Activated T-cell treated with anti-CD3 and anti-CD28 coated beads, Interleukin-2, amount 50 U/mL, for 4 hours (primary cell): Measurements from ENCODE around the gene CCDC187. TPM values are rescaled to one million over a fixed set of nuclear protein-coding genes. Genes with fewer than 3 reads are reported as not detected.
"Not testable (repeated sequence)": the region's sequence is repeated elsewhere in the genome, so short reads cannot be mapped to it uniquely, and the experiment has no call there.

ENCODE experiments used
- ATAC-seq, 2 donors: fragments of 200-7000 bp; cut with Tn5 transposase; one replicate each; pipeline ENCODE4 v1.10.0; 2021
- DNase-seq: peaks from one replicate; pipeline ENCODE4 v3.0.0-alpha.2; 2020
- H3K27me3 Mint-ChIP-seq: one replicate; pipeline ENCODE4 v1.8.0; 2021; ENCODE audit warnings: low read depth, mixed read lengths
- H3K36me3 Mint-ChIP-seq: one replicate; pipeline ENCODE4 v1.8.0; 2022; ENCODE audit warnings: mixed read lengths; ENCODE audit not compliant: insufficient read depth
- H3K4me1 Mint-ChIP-seq: one replicate; pipeline ENCODE4 v1.8.0; 2021; ENCODE audit warnings: low read depth, mixed read lengths
- H3K4me3 Mint-ChIP-seq: one replicate; pipeline ENCODE4 v1.8.0; 2021; ENCODE audit warnings: mild to moderate bottlenecking, moderate library complexity, mixed read lengths
- H3K9me3 Mint-ChIP-seq: one replicate; pipeline ENCODE4 v1.8.0; 2021; ENCODE audit warnings: mixed read lengths
- total RNA-seq, 3 donors: library from RNA; stranded (reverse); gene quantifications; one replicate each; pipeline ENCODE4 v1.2.1, GENCODE V29; 2021

Gene CCDC187
- total RNA-seq, 3 donors from 2014 or later, result 0.11 TPM; not detected in 2

GRCh38 chr9:136277746-136278145 is 26.1 kb downstream of the CCDC187 start:
- Mint-ChIP-seq H3K9me3 (no peaks in the 10 kb centered on the region), H3K4me3 (no peak overlapping the region), H3K4me1 (no peaks in the 10 kb centered on the region), H3K27me3 (peaks cover 7% of the 10 kb centered on the region), H3K36me3 (no peaks in the 10 kb centered on the region)
- DNase-seq, result no peak
- ATAC-seq, result no peak

DNA sequence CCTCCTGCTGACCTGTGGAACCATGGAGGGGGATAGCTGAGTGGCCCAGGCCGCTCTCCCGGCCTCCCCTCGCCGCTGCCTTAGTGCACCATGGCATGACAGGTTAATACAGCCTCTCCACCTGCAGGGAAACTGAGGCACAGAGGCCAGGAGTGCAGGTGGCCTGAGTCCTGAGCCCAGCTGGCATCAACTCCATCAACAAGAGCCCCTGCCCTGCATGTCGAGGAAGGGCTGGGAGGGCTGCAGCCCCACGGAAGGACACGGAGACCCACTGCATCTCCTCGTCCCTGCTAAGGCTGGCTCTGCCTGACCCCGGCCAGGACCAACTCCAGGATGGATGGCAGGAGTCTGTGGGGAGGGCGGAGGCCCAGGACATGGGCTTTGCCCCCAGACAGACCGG is 27.2 kb downstream of the CCDC187 start:
- Mint-ChIP-seq H3K27me3 (peaks cover 7% of the 10 kb centered on the region), H3K4me3 (no peak overlapping the region), H3K36me3 (no peaks in the 10 kb centered on the region), H3K9me3 (no peaks in the 10 kb centered on the region), H3K4me1 (no peaks in the 10 kb centered on the region)
- DNase-seq (no peak), ATAC-seq (no peak)

GRCh38 chr9:136275655-136276429 is 28.1 kb downstream of the CCDC187 start:
- DNase-seq, result no peak
- Mint-ChIP-seq H3K4me3 (no peak overlapping the region), H3K36me3 (no peaks in the 10 kb centered on the region), H3K9me3 (no peaks in the 10 kb centered on the region), H3K27me3 (peaks cover 7% of the 10 kb centered on the region), H3K4me1 (no peaks in the 10 kb centered on the region)
- no peak for ATAC-seq

DNA sequence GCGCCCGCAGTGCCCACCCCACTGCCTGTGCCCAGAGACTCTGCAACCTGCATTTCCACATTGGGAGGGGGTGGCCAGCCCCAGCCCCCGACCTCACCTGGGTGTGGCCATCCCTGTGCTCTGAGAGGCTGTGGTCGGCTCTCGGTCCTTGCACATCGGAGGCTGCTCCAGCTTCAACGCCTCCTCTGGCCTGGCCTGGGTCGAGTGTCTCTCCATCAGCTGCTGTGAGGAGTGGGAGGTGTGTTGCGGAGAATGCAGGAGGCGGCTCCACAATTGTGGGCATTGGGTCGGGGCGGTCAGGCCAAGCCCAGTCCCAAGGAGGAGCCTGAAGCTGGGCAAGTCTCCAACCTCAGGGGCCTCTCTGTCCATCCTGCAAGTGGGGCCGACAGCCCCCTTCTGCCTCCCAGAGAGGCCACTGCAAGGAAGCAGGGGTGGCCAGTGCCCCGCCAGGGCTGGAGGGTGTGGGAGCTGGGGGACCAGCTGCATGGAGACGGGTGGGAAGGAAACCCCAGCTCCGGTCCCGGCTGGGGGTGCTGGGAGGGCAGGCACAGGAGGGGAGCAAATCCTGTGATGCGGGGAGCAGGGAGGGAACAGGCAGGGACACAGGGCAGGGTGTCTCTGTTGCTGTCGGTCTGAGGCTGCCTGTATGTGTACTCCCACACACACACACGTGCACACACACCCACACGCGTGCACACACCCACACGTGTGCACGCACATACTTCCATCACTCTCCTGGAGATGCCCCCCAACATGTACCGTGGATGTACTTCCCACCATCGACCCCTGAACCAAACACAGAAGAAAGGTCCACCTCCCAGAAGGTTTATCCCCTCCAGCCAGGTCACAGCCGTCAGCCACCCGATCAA is 28.9 kb downstream of the CCDC187 start:
- DNase-seq, result no peak
- Mint-ChIP-seq H3K4me1 (no peaks in the 10 kb centered on the region), H3K4me3 (no peak overlapping the region), H3K9me3 (no peaks in the 10 kb centered on the region), H3K36me3 (no peaks in the 10 kb centered on the region), H3K27me3 (peaks cover 7% of the 10 kb centered on the region)
- ATAC-seq, result no peak

DNA sequence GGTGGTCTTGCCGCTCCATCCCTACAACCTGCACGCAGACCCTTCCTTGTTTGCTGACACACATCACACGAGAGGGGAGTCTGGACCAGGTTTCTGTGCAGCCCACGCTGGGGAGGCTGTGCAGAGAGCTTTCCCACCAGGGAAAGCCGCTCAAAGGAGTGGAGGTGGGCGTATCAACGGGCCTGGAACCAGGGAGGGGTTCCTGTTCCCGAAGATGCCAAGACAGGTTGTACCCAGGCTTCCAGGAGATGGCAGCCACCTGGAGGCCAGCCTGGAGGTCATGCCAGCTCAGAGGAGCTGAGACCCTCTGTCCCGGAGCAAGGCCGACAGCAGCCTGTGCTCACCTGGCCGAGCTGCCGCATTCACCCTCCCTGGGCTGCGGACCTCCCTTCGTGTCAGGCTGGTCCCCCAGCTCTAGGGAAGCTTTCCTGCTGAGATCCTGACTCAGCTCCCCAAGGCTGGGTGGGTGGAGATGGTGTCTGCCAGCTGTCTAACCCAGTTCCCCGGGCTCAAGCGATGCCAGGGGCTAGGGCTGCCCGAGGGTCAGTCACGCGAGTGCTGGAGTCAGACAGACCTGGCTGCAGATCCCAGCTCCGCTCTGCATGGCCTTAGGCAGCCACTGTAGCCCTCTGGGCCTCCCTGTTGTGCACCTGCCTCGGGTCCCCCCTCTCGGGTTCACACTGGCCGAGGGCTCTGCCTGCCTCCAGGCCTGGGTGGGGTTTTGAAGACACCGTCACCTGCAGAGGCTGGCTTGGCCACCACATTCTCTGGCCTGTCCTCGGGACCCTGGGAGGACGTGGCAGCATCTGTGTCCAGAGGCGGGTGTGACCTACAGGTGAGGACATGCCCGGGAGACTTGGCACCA is 29.7 kb downstream of the CCDC187 start:
- H3K4me1 Mint-ChIP-seq, result no peaks in the 10 kb centered on the region
- ATAC-seq, result peak in 1 of 2 donors; percentile 10
- no peak overlapping the region for H3K4me3 Mint-ChIP-seq
- no peaks in the 10 kb centered on the region for H3K36me3 Mint-ChIP-seq
- H3K27me3 Mint-ChIP-seq, result peaks cover 7% of the 10 kb centered on the region
- no peak for DNase-seq
- H3K9me3 Mint-ChIP-seq, result no peaks in the 10 kb centered on the region

DNA sequence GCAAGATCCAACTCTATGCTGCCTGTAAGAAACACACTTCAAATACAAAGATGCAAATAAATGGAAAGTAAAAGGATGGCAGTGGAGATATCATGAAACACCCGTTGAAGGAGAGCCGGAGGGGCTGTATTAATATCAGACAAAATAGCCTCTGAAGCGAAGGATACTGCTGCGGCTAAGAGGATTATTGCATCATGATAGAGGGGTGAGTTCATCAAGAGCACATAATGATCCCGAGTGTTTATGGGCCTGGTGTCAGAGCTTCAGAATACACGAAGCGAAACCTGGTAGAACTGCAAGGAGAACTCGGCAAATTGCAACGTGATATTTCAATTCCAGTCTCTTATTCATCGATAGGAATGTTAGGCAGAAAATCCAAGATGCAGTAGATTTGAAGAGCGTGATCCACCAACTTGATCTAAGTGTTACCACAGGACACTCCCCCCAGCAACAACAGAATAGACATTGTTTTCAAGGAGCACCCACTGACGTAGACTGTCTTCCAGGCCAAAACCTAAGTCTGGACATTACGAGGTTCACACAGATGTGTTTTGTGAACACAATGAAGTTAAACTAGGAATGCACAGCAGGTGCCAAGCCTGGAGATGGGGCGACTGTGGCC is 30.5 kb downstream of the CCDC187 start:
- ATAC-seq, result no peak
- H3K27me3 Mint-ChIP-seq, result peaks cover 7% of the 10 kb centered on the region
- no peaks in the 10 kb centered on the region for H3K9me3 Mint-ChIP-seq
- no peak for DNase-seq
- H3K4me1 Mint-ChIP-seq, result no peaks in the 10 kb centered on the region
- H3K36me3 Mint-ChIP-seq, result no peaks in the 10 kb centered on the region
- H3K4me3 Mint-ChIP-seq, result no peak overlapping the region

GRCh38 chr9:136270173-136270705 is 33.7 kb downstream of the CCDC187 start:
- no peaks in the 10 kb centered on the region for H3K9me3 Mint-ChIP-seq
- H3K27me3 Mint-ChIP-seq, result peaks cover under 1% of the 10 kb centered on the region
- DNase-seq, result no peak
- peaks cover 5% of the 10 kb centered on the region for H3K4me1 Mint-ChIP-seq
- H3K4me3 Mint-ChIP-seq, result no peak overlapping the region
- no peak for ATAC-seq
- no peaks in the 10 kb centered on the region for H3K36me3 Mint-ChIP-seq

DNA sequence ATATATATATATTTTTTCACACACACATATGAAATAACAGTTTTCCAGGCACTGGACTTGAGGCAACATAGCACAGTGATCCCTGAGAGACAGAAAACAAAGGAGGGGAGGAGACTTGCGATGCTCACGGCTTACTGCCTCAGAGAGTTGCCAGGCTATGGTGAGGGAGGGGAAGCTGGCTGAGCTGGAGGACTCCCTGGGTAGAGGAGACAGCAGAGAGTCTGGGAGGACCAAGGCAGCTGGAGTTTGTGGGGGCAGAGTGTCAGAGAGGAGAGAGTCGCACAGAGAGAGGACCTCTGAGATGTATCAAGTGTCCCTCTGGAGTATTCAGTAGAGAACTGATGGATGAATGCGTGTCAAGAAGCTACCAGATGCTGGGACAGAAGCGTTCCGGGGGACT is 35.2 kb downstream of the CCDC187 start:
- DNase-seq (no peak), ATAC-seq (no peak)
- Mint-ChIP-seq H3K36me3 (no peaks in the 10 kb centered on the region), H3K4me3 (no peak overlapping the region), H3K27me3 (no peaks in the 10 kb centered on the region), H3K9me3 (no peaks in the 10 kb centered on the region), H3K4me1 (peaks cover 5% of the 10 kb centered on the region)

DNA sequence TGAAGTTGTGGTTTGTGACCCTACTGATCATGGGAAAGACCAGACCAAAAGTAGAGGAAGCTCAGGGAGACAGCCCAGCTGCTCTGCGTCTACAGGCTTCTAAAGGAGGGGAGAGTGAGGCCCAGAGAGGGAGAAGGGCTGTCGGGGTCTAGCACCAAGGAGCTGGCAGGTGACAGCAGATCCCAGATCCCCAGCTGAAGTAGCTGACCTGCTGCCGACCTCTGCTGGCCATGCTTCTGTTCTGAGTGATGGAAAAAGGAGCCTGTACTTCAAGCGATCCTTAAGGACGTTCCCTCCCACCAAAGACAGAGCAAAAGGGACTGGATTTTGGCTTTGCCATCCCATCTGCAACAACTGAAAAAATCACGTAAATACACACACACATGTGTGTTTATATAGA is 35.6 kb downstream of the CCDC187 start:
- H3K27me3 Mint-ChIP-seq, result no peaks in the 10 kb centered on the region
- H3K4me3 Mint-ChIP-seq, result peak overlapping the region; percentile 77
- ATAC-seq, result no peak
- H3K36me3 Mint-ChIP-seq, result no peaks in the 10 kb centered on the region
- no peaks in the 10 kb centered on the region for H3K9me3 Mint-ChIP-seq
- H3K4me1 Mint-ChIP-seq, result peaks cover 5% of the 10 kb centered on the region
- no peak for DNase-seq

DNA sequence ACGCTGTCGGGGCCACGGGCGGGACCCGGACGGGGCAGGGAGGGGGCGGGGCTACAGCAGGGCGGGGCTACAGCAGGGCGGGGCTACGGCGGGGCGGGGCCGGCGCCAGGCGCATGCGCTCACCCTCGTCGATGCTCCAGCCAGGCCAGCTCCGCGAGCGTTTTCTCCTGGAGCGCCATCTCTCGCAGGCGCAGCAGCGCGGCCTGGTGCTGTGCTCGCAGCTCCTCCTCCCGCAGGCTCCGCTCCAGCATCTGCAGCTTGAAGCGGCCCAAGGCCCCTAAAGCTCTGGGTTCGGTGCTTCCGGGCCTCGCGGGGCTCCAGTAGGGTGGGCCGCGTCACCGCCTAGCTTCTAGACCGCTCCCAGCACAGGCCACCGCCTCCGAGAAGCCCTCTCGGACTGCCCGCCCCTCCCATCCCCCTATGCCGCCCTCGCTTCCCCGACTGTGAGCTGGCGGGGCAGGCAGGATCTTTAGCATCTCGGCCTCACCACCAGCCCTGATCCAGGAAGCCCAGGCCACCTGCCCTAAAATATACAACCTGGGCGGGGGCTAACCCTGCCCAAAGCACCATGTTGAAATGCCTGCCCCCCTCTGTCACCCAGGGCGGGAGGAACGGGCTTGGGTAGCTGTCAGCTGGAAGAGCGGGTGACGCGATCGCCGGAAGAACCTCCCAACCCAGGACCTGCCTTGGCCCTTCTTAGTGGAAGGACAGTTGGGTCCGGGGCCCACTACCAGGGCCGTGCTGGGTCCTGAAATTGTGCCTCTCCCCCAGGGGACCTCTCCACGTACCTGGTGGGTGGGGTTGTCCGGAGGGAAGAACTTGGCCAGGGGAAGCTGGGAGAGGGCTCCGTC is 36.4 kb downstream of the CCDC187 start:
- DNase-seq (peak; percentile 84), ATAC-seq (peak; percentile 97)
- H3K36me3 Mint-ChIP-seq, result no peaks in the 10 kb centered on the region
- H3K4me1 Mint-ChIP-seq, result peaks cover 5% of the 10 kb centered on the region
- no peaks in the 10 kb centered on the region for H3K9me3 Mint-ChIP-seq
- H3K4me3 Mint-ChIP-seq, result peak overlapping the region; percentile 77
- no peaks in the 10 kb centered on the region for H3K27me3 Mint-ChIP-seq

DNA sequence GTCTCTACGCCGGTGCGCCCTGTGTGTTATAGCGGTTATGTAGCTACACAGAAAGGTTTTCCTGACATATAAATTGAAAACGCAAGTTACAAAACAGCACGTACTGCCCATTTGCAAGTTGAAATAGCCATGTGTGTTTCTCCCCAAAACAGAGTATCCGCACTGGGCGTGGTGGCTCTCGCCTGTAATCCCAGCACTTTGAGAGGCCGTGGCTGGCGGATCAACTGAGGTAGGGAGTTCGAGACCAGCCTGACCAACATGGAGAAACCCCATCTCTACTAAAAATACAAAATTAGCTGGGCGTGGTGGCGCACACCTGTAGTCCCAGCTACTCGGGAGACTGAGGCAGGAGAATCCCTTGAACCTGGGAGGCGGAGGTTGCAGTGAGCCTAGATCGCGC is 37.3 kb downstream of the CCDC187 start:
- not testable (repeated sequence) for H3K36me3 Mint-ChIP-seq, H3K9me3 Mint-ChIP-seq, ATAC-seq, H3K4me1 Mint-ChIP-seq, DNase-seq, H3K27me3 Mint-ChIP-seq
- peak overlapping the region; percentile 74 for H3K4me3 Mint-ChIP-seq

DNA sequence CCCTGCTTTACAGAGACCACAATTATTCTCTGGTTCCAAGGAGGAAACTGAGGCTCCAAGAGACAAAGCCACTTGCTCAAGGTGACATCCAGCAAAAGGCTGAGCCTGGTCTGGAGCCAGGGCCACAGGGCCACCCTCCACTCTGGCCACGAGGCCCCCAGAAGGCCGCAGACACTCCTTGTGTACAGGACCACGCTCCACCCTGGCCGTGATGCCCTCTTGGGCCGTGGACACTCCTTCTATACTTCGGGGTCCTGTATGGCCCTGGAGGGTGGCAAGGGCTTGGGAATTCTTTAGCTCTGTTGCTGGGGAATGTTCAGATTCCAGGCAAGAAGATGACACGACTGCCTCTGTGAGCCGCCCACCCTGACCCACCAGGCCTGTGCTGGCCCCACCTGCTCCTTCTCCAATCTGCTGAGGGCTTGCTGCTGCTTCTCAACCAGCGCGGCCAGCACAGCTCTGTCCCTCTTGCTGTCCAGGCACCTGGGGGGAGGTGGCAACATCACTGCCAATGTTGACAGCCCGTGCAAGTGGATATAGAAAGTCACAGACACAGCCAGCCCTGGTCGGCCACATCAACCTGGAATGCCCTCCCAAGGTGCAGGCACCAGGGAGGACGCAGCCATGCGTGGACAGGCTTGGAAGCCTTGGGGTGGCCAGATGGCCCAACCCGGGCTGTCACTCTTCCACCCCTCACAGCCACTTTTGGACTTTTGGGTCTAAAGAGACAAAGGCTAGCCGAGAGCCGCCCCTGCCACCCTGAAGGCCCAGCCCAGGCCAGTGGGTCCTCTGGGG is 38.1 kb downstream of the CCDC187 start:
- Mint-ChIP-seq H3K4me3 (no peak overlapping the region), H3K9me3 (no peaks in the 10 kb centered on the region), H3K4me1 (peaks cover 5% of the 10 kb centered on the region), H3K36me3 (no peaks in the 10 kb centered on the region), H3K27me3 (no peaks in the 10 kb centered on the region)
- ATAC-seq, result no peak
- no peak for DNase-seq
